Measurements from ENCODE around the gene BRAP. TPM values are rescaled to one million over a fixed set of nuclear protein-coding genes. Genes with fewer than 3 reads are reported as not detected.
A peak's percentile ranks its signal among the peaks of the same experiment; 100 is the strongest.

The BRAP gene
- total RNA-seq, 4 donors from 2014 or later: 9.2 to 16.8 (median 10.8) TPM

GRCh38 chr12:111642681-111643426, 42.9 kb downstream of the BRAP start:
- H3K27ac ChIP-seq: peak overlapping the region in 3 of 4 donors; percentile 33 to 57 (median 39)
- DNase-seq: no peak
- no peaks in the 10 kb centered on the region for H3K9me3 ChIP-seq
- WGBS, 2 donors: 64 to 72% methylated on average over 4 of the region's 4 CpGs
- no peaks in the 10 kb centered on the region for H3K27me3 ChIP-seq
- intact Hi-C loops (cut with DNase I): no loop called here
- no peak overlapping the region for H3K4me3 ChIP-seq
- peaks cover 0 to 16% (median 0%) of the 10 kb centered on the region in 3 donors for H3K4me1 ChIP-seq
- H3K36me3 ChIP-seq: peaks cover 10 to 83% (median 17%) of the 10 kb centered on the region in 3 donors
- no peak for TF ChIP-seq CTCF (IDR thresholded peaks at IDR 0.05)
- no peak for TF ChIP-seq POLR2A (IDR thresholded peaks at IDR 0.05)

DNA sequence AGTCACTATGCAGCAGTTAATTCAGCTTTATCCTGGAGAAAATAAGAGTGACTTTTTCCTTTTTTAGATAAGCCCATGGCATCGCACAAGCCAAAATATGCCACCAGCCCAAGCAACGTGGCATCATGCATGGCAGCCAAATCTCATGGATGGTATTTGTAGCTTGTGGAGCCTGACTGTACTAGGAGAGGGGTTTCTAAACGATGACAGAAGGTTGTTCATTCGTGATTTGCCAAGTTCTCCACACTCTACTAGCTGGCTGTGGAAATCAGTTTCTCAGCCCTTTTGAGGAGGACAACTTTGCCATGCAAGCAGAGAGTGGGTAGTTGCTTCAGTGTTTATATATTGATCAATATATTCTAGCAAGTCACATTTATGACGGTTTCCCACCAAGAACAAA, 45.2 kb downstream of the BRAP start:
- no peaks in the 10 kb centered on the region for H3K9me3 ChIP-seq
- intact Hi-C loops (cut with DNase I): no loop called here
- no peaks in the 10 kb centered on the region for H3K27me3 ChIP-seq
- peaks cover 10 to 60% (median 11%) of the 10 kb centered on the region in 3 donors for H3K36me3 ChIP-seq
- no peak overlapping the region for H3K4me3 ChIP-seq
- no peak overlapping the region for H3K27ac ChIP-seq
- TF ChIP-seq POLR2A (IDR thresholded peaks at IDR 0.05) (no peak), CTCF (IDR thresholded peaks at IDR 0.05) (no peak)
- peaks cover 4 to 36% (median 4%) of the 10 kb centered on the region in 3 donors for H3K4me1 ChIP-seq
- DNase-seq: no peak
- WGBS, 2 donors: 84 to 88% methylated on average over 5 of the region's 5 CpGs

- 72 to 84% methylated on average over 6 of the region's 6 CpGs for WGBS, 2 donors
- H3K9me3 ChIP-seq: no peaks in the 10 kb centered on the region
These were observed 47.2 kb downstream of the BRAP start for GRCh38 chr12:111638556-111638955.

GRCh38 chr12:111636209-111636945, 49.4 kb downstream of the BRAP start:
- DNase-seq: no peak
- TF ChIP-seq POLR2A (IDR thresholded peaks at IDR 0.05) (no peak), CTCF (IDR thresholded peaks at IDR 0.05) (no peak)
- Histone ChIP-seq H3K27ac (peak overlapping the region; percentile 36 to 75 (median 64)), H3K4me1 (peaks cover 4 to 23% (median 4%) of the 10 kb centered on the region in 3 donors), H3K9me3 (no peaks in the 10 kb centered on the region), H3K4me3 (peak overlapping the region in 2 of 4 donors; percentile 7), H3K27me3 (no peaks in the 10 kb centered on the region), H3K36me3 (peaks cover 0 to 21% (median 0%) of the 10 kb centered on the region in 3 donors)
- whole genome bisulfite sequencing, 2 donors: 29 to 30% methylated on average over 18 to 19 of the region's 19 CpGs
- intact Hi-C loops (cut with DNase I): no loop called here

More at GRCh38 chr12:111638556-111638955, 47.2 kb downstream of the BRAP start:
- peaks cover 0 to 40% (median under 1%) of the 10 kb centered on the region in 3 donors for H3K36me3 ChIP-seq
- intact Hi-C loops (cut with DNase I): no loop called here
- no peak overlapping the region for H3K27ac ChIP-seq
- peaks cover 4 to 37% (median 4%) of the 10 kb centered on the region in 3 donors for H3K4me1 ChIP-seq
- TF ChIP-seq POLR2A (IDR thresholded peaks at IDR 0.05): no peak
- TF ChIP-seq CTCF (IDR thresholded peaks at IDR 0.05): no peak
- no peak overlapping the region for H3K4me3 ChIP-seq
- no peaks in the 10 kb centered on the region for H3K27me3 ChIP-seq
- no peak for DNase-seq

GRCh38 chr12:111635524-111635923, 50.2 kb downstream of the BRAP start:
- peak overlapping the region; percentile 36 to 75 (median 64) for H3K27ac ChIP-seq
- H3K4me3 ChIP-seq: no peak overlapping the region
- no peak for DNase-seq
- WGBS, 2 donors: 65 to 80% methylated on average over 6 to 8 of the region's 8 CpGs
- H3K4me1 ChIP-seq: peaks cover 4 to 23% (median 4%) of the 10 kb centered on the region in 3 donors
- no peaks in the 10 kb centered on the region for H3K9me3 ChIP-seq
- no peak for TF ChIP-seq POLR2A (IDR thresholded peaks at IDR 0.05)
- H3K36me3 ChIP-seq: peaks cover 0 to 12% (median 0%) of the 10 kb centered on the region in 3 donors
- no peaks in the 10 kb centered on the region for H3K27me3 ChIP-seq
- intact Hi-C loops (cut with DNase I): no loop called here

Measured in esophagus squamous epithelium (tissue), 5 donors.